K562 (cell line): ENCODE data around the gene TMEM45A. TPM values are rescaled to one million over a fixed set of nuclear protein-coding genes. Genes with fewer than 3 reads are reported as not detected.

ENCODE experiments used
- ATAC-seq: fragments of 200-7000 bp; cut with Tn5 transposase; 3 replicates; pipeline ENCODE4 v1.9.1; 2020; ENCODE audit warnings: moderate library complexity
- BruUV-seq: library from RNA; stranded (reverse); fragments of 400-500 nt; replicated peaks from 2 replicates; lab custom pipeline; 2021; lab: Mats Ljungman, UMichigan
- CTCF ChIA-PET: fragments of 300-600 bp; formaldehyde crosslinking; extraction: SDS; loops from one replicate; lab custom pipeline; 2021; ENCODE audit warnings: low intra/inter-chr PET ratio; lab: Yijun Ruan, JAX
- POLR2A ChIA-PET: fragments of 300-600, 350-650 bp; sonication (Branson Sonifier 250); formaldehyde crosslinking; extraction: SDS; loops from one replicate; lab custom pipeline; 2021; ENCODE audit warnings: antibody characterized with exemption, inconsistent platforms; lab: Yijun Ruan, JAX
- DNase-seq, 4 experiments: peaks; one replicate each; pipeline versions ENCODE4 v3.0.0 to v3.0.0-alpha.2; 2011 to 2018; ENCODE audit warnings: low spot score in 3 of 4, mixed read lengths in 3 of 4; ENCODE audit errors: extremely low read depth in 1 of 4
- FAIRE-seq: peaks from 2 replicates; lab custom pipeline; 2011; peaks lifted over from hg19 to GRCh38; lab: Jason Lieb, UNC
- H2AFZ ChIP-seq: 2 replicates; pipeline ENCODE4 v1.6.0; 2011; ENCODE audit warnings: low read depth, low read length, control low read depth, inconsistent platforms
- H3K27ac ChIP-seq: fragments of 200-600 bp; 3 replicates; pipeline ENCODE4 v1.8.0; 2011; ENCODE audit warnings: low read depth, mild to moderate bottlenecking, control low read depth, inconsistent platforms, low read length, moderate library complexity, mixed read lengths; ENCODE audit errors: extremely low read depth
- H3K27me3 ChIP-seq, 2 experiments: fragments of 300-600 bp in 1 of 2; 2 replicates in 1 of 2; 3 replicates in 1 of 2; pipeline versions ENCODE4 v1.6.0 to v1.8.0; 2011; ENCODE audit warnings: inconsistent platforms in 2 of 2, low read length in 2 of 2, mild to moderate bottlenecking in 1 of 2, mixed read lengths in 1 of 2, moderate library complexity in 1 of 2; ENCODE audit not compliant: control insufficient read depth in 2 of 2, insufficient read depth in 2 of 2
- H3K36me3 ChIP-seq: fragments of 300-600 bp; 3 replicates; pipeline ENCODE4 v1.8.0; 2011; ENCODE audit warnings: mild to moderate bottlenecking, low read length, inconsistent platforms; ENCODE audit not compliant: control insufficient read depth, insufficient read depth
- H3K4me1 ChIP-seq, 2 experiments: fragments of 200-600 bp in 1 of 2; replicated peaks in 1 of 2; 2 replicates in 1 of 2; 3 replicates in 1 of 2; pipeline versions ENCODE4 v1.5.1 to v1.8.0; 2011; ENCODE audit warnings: inconsistent platforms in 2 of 2, low read length in 2 of 2, mild to moderate bottlenecking in 1 of 2, mixed read lengths in 1 of 2, moderate library complexity in 1 of 2; ENCODE audit not compliant: control insufficient read depth in 2 of 2, insufficient read depth in 2 of 2
- H3K4me2 ChIP-seq: 2 replicates; pipeline ENCODE4 v1.6.1; 2011; ENCODE audit warnings: low read length, control low read depth, inconsistent platforms, mixed read lengths; ENCODE audit not compliant: insufficient read depth
- H3K4me3 ChIP-seq: fragments of 200-600 bp; sonication (generic), shearing (Covaris generic); 2 replicates; pipeline ENCODE4 v1.5.1; 2016; ENCODE audit warnings: control low read depth, inconsistent platforms
- H3K79me2 ChIP-seq: fragments of 200-600 bp; 3 replicates; pipeline ENCODE4 v1.8.0; 2011; ENCODE audit warnings: low read length, inconsistent platforms; ENCODE audit not compliant: control insufficient read depth, insufficient read depth
- H3K9ac ChIP-seq, 2 experiments: 2 replicates each; pipeline versions ENCODE4 v1.6.0 to v1.6.1; 2011; ENCODE audit warnings: low read depth in 2 of 2, low read length in 2 of 2, control low read depth in 1 of 2, inconsistent platforms in 1 of 2, mild to moderate bottlenecking in 1 of 2, mixed read lengths in 1 of 2; ENCODE audit not compliant: insufficient read depth in 1 of 2
- H3K9me1 ChIP-seq: one replicate; pipeline ENCODE4 v1.6.0; 2011; ENCODE audit warnings: inconsistent platforms, mild to moderate bottlenecking, low read length, moderate library complexity; ENCODE audit not compliant: control insufficient read depth, insufficient read depth
- H3K9me3 ChIP-seq: replicated peaks from 2 replicates; pipeline ENCODE4 v1.5.1; 2011; ENCODE audit warnings: low read depth, low read length, inconsistent platforms; ENCODE audit not compliant: control insufficient read depth, insufficient read depth
- H4K20me1 ChIP-seq: replicated peaks from 2 replicates; pipeline ENCODE4 v1.6.1; 2011; ENCODE audit warnings: low read length, inconsistent platforms, mixed read lengths; ENCODE audit not compliant: control insufficient read depth, insufficient read depth
- ELK1 ChIP-seq: sonication (generic); formaldehyde crosslinking; IDR thresholded peaks from 2 replicates; pipeline ENCODE4 v1.8.1; 2022; ENCODE audit warnings: missing genetic modification reagents
- ETS2 ChIP-seq: IDR thresholded peaks from 2 replicates; pipeline ENCODE4 v1.6.1; 2016; ENCODE audit warnings: borderline replicate concordance, missing genetic modification characterization, mild to moderate bottlenecking, moderate library complexity, missing compliant biosample characterization; ENCODE audit not compliant: poor library complexity, severe bottlenecking
- ETV5 ChIP-seq: sonication (generic); formaldehyde crosslinking; IDR thresholded peaks from 2 replicates; pipeline ENCODE4 v1.4.0; 2020; ENCODE audit warnings: low read depth, mild to moderate bottlenecking, missing genetic modification reagents
- FOXJ3 ChIP-seq: sonication (generic); formaldehyde crosslinking; IDR thresholded peaks from 2 replicates; pipeline ENCODE4 v1.4.0; 2020; ENCODE audit warnings: mild to moderate bottlenecking, missing genetic modification reagents
- GATAD2B ChIP-seq: fragments of 450-650 bp; IDR thresholded peaks from 2 replicates; pipeline ENCODE4 v1.6.1; 2017; ENCODE audit warnings: mild to moderate bottlenecking, borderline replicate concordance
- LCOR ChIP-seq: sonication (generic); formaldehyde crosslinking; IDR thresholded peaks from 2 replicates; pipeline ENCODE4 v1.8.0; 2022; ENCODE audit warnings: mild to moderate bottlenecking, missing genetic modification reagents
- MED1 ChIP-seq: sonication (generic); formaldehyde crosslinking; IDR thresholded peaks from 2 replicates; pipeline ENCODE4 v1.8.1; 2023; ENCODE audit warnings: missing genetic modification reagents, borderline replicate concordance
- MEF2A ChIP-seq: IDR thresholded peaks from 2 replicates; pipeline ENCODE4 v1.6.1; 2011; ENCODE audit warnings: low read depth, mild to moderate bottlenecking, low read length, moderate library complexity; ENCODE audit not compliant: control insufficient read depth
- NCOA4 ChIP-seq: fragments of 450-650 bp; IDR thresholded peaks from 2 replicates; pipeline ENCODE4 v1.6.1; 2018; ENCODE audit warnings: mild to moderate bottlenecking; ENCODE audit not compliant: partially characterized antibody
- NR3C1 ChIP-seq: sonication (generic); formaldehyde crosslinking; IDR thresholded peaks from 2 replicates; pipeline ENCODE4 v1.8.1; 2022; ENCODE audit warnings: missing genetic modification reagents
- PCBP1 ChIP-seq: fragments of 200-400 bp; formaldehyde crosslinking; IDR thresholded peaks from 2 replicates; pipeline ENCODE4 v1.6.1; 2018; ENCODE audit warnings: mild to moderate bottlenecking, low read depth, low read length; ENCODE audit not compliant: poor library complexity, severe bottlenecking
- SP1 ChIP-seq: sonication (generic); formaldehyde crosslinking; IDR thresholded peaks from 2 replicates; pipeline ENCODE4 v1.8.1; 2022; ENCODE audit warnings: mild to moderate bottlenecking, missing genetic modification reagents
- TEAD1 ChIP-seq, 2 experiments: fragments of 450-650 bp in 1 of 2; sonication (generic) in 1 of 2; formaldehyde crosslinking; IDR thresholded peaks; 2 replicates each; pipeline versions ENCODE4 v1.4.0 to v1.8.0; 2020 to 2022; ENCODE audit warnings: mild to moderate bottlenecking in 2 of 2, missing genetic modification reagents in 1 of 2
- ZBTB34 ChIP-seq: fragments of 250-450 bp; sonication (Bioruptor Pico); IDR thresholded peaks from 2 replicates; pipeline ENCODE4 v1.8.0; 2021; ENCODE audit warnings: mild to moderate bottlenecking, moderate library complexity
- ZNF551 ChIP-seq: fragments of 250-450 bp; sonication (Bioruptor Pico); IDR thresholded peaks from 2 replicates; pipeline ENCODE4 v1.5.0; 2021; ENCODE audit warnings: mild to moderate bottlenecking, moderate library complexity
- ZNF655 ChIP-seq: fragments of 250-450 bp; sonication (Bioruptor Pico); IDR thresholded peaks from 2 replicates; pipeline ENCODE4 v1.5.0; 2021
- WGBS: fragments of 100-300 bp; shearing (Covaris generic); methylation state at CpG from one replicate; pipeline ENCODE4 v1.1.6; 2016; ENCODE audit warnings: low coverage, mixed read lengths; ENCODE audit not compliant: insufficient coverage; ENCODE audit errors: missing lambda C conversion rate; 5-methylcytosine and 5-hydroxymethylcytosine counted together
- in situ Hi-C: fragments of 300-500 bp; cut with MboI; formaldehyde crosslinking; loops from 4 replicates; pipeline ENCODE4 v1.15.0; 2018; ENCODE audit warnings: inconsistent platforms, mixed read lengths
- intact Hi-C: fragments of 100-400 bp; cut with micrococcal nuclease; formaldehyde crosslinking; loops from 2 replicates; pipeline ENCODE4 v1.14.2; 2022
- polyA plus RNA-seq, 8 experiments: library from polyadenylated mRNA; depleted of rRNA in 4 of 8; stranded (reverse) in 5 of 8; unstranded in 3 of 8; fragments of >200 nt; fragmentation: Nextera tagmentation in 2 of 8; fragmentation: Illumina TruSeq in 1 of 8; extraction: Ambion mirVana in 2 of 8; extraction: Trizol in 1 of 8; gene quantifications; 2 replicates each; pipeline versions ENCODE4 v1.2.1 to v1.2.3, GENCODE V29; 2011 to 2014; ENCODE audit warnings: inconsistent platforms in 1 of 8, missing spikeins in 1 of 8
- total RNA-seq, 7 experiments: library from RNA; depleted of rRNA in 6 of 7; stranded (reverse); fragments of >200 nt in 6 of 7; fragmentation: Illumina TruSeq in 2 of 7; extraction: Trizol in 2 of 7; gene quantifications; 2 replicates each; pipeline versions ENCODE4 v1.2.1 to v1.2.3, GENCODE V29; 2011 to 2021; ENCODE audit warnings: low replicate concordance in 1 of 7

Gene TMEM45A
- total and polyA plus RNA-seq, 9 of the 15 experiments (the other 6 are each of a cell fraction or from before 2014, with no cell fraction given): 0.41 to 4.1 (median 0.95) TPM

GRCh38 chr3:100500320-100500880, 8.0 kb downstream of the TMEM45A start:
- POLR2A ChIA-PET: interaction anchor here (0.9 kb wide), 1 partner anchor 8 kb away, joined by 3 read pairs; the partner anchor contains the start of gene TMEM45A
- H3K9me3 ChIP-seq: no peaks in the 10 kb centered on the region
- H3K27me3 ChIP-seq: no peaks in the 10 kb centered on the region
- TF ChIP-seq ETS2 (no peak), NCOA4 (no peak), ZNF551 (CRISPR knock-in tag) (no peak), ZBTB34 (CRISPR knock-in tag) (no peak), GATAD2B (no peak), PCBP1 (no peak), TEAD1 (CRISPR knock-in tag; IDR thresholded peaks at IDR 0.05) (no peak), MEF2A (no peak), ETV5 (no peak), ELK1 (CRISPR knock-in tag) (no peak), LCOR (CRISPR knock-in tag) (no peak), ZNF655 (CRISPR knock-in tag) (no peak), MED1 (CRISPR knock-in tag) (no peak), SP1 (no peak), NR3C1 (no peak), FOXJ3 (CRISPR knock-in tag) (no peak)
- CTCF ChIA-PET: no interaction called here
- FAIRE-seq (no peak), DNase-seq (no peak), ATAC-seq (no peak)
- H3K4me2 ChIP-seq: no peak overlapping the region
- no peak overlapping the region for H3K27ac ChIP-seq
- H3K79me2 ChIP-seq: no peaks in the 10 kb centered on the region
- H2AFZ ChIP-seq: no peak overlapping the region
- no peaks in the 10 kb centered on the region for H4K20me1 ChIP-seq
- intact Hi-C loops (no loop called here), in situ Hi-C loops (no loop called here)
- H3K9me1 ChIP-seq: no peaks in the 10 kb centered on the region
- H3K4me3 ChIP-seq: no peak overlapping the region
- H3K4me1 ChIP-seq: no peaks in the 10 kb centered on the region
- 25% methylated on average over 6 of the region's 8 CpGs for WGBS
- no TSS peak for BruUV-seq
- no peak overlapping the region for H3K9ac ChIP-seq
- H3K36me3 ChIP-seq: no peaks in the 10 kb centered on the region
